ENCODE measurements around the gene PCSK1N. TPM values are rescaled to one million over a fixed set of nuclear protein-coding genes. Genes with fewer than 3 reads are reported as not detected.
"Not testable (repeated sequence)": the region's sequence is repeated elsewhere in the genome, so short reads cannot be mapped to it uniquely, and the experiment has no call there.

The PCSK1N gene
- total RNA-seq, 1 donor from 2014 or later, result 46.9 TPM

DNA sequence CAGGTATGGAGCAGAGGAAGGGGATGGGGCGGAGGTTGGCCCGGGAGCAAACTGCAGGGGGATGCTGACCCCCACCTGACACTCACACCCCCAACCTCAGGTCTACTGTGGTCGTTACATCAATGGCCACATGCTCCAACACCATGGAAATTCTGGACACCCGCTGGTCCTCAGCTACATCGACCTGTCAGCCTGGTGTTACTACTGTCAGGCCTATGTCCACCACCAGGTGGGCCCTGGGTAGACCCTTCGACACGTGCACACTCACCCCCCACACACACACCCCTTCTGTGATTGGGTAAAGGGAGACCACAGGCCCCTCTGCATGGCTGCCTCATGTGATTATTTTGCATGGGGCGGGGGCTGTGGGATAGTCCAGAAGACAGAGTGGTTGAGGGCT, 11.3 kb downstream of the PCSK1N start:
- Mint-ChIP-seq H3K36me3 (peaks cover 26% of the 10 kb centered on the region), H3K27me3 (ENCODE audit: low read depth) (no peaks in the 10 kb centered on the region), H3K4me1 (no peaks in the 10 kb centered on the region), H3K9me3 (peaks cover 10% of the 10 kb centered on the region), H3K4me3 (no peak overlapping the region), H3K27ac (no peak overlapping the region)
- TF ChIP-seq, protein P1, sequence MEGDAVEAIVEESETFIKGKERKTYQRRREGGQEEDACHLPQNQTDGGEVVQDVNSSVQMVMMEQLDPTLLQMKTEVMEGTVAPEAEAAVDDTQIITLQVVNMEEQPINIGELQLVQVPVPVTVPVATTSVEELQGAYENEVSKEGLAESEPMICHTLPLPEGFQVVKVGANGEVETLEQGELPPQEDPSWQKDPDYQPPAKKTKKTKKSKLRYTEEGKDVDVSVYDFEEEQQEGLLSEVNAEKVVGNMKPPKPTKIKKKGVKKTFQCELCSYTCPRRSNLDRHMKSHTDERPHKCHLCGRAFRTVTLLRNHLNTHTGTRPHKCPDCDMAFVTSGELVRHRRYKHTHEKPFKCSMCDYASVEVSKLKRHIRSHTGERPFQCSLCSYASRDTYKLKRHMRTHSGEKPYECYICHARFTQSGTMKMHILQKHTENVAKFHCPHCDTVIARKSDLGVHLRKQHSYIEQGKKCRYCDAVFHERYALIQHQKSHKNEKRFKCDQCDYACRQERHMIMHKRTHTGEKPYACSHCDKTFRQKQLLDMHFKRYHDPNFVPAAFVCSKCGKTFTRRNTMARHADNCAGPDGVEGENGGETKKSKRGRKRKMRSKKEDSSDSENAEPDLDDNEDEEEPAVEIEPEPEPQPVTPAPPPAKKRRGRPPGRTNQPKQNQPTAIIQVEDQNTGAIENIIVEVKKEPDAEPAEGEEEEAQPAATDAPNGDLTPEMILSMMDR (IDR thresholded peaks at IDR 0.05; ENCODE audit: unreplicated experiment), result no peak
- no peak for DNase-seq (ENCODE audit: low spot score in 2 of 2, unreplicated experiment in 2 of 2)

DNA sequence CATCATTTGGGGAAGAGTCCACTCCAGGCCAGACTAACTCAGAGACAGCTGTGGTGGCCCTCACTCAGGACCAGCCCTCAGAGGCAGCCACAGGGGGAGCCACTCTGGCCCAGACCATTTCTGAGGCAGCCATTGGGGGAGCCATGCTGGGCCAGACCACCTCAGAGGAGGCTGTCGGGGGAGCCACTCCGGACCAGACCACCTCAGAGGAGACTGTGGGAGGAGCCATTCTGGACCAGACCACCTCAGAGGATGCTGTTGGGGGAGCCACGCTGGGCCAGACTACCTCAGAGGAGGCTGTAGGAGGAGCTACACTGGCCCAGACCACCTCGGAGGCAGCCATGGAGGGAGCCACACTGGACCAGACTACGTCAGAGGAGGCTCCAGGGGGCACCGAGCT, 12.4 kb downstream of the PCSK1N start:
- Mint-ChIP-seq H3K27ac (no peak overlapping the region), H3K4me1 (no peaks in the 10 kb centered on the region), H3K36me3 (peaks cover 24% of the 10 kb centered on the region), H3K9me3 (peaks cover 4% of the 10 kb centered on the region), H3K4me3 (no peak overlapping the region), H3K27me3 (ENCODE audit: low read depth) (no peaks in the 10 kb centered on the region)
- TF ChIP-seq, protein P1 (IDR thresholded peaks at IDR 0.05; ENCODE audit: unreplicated experiment), result no peak
- DNase-seq (ENCODE audit: low spot score in 2 of 2, unreplicated experiment in 2 of 2), result no peak

DNA sequence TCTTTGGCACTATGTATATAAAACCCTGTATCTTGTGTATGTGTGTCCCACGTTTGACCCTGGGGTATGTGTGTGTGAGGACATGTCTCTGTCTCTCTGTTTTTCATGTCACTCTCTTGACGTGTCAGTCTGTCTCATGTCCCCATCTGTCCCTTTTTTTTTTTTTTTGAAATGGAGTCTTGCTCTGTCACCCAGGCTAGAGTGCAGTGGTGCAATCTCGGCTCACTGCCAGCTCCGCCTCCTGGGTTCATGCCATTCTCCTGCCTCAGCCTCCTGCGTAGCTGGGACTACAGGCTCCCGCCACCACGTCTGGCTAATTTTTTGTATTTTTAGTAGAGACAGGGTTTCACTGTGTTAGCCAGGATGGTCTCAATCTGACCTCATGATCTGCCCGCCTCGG, 16.0 kb downstream of the PCSK1N start:
- H3K9me3 Mint-ChIP-seq; H3K27me3 Mint-ChIP-seq (ENCODE audit: low read depth); H3K36me3 Mint-ChIP-seq; H3K27ac Mint-ChIP-seq; DNase-seq (ENCODE audit: low spot score in 2 of 2, unreplicated experiment in 2 of 2); H3K4me3 Mint-ChIP-seq; H3K4me1 Mint-ChIP-seq: not testable (repeated sequence)

DNA sequence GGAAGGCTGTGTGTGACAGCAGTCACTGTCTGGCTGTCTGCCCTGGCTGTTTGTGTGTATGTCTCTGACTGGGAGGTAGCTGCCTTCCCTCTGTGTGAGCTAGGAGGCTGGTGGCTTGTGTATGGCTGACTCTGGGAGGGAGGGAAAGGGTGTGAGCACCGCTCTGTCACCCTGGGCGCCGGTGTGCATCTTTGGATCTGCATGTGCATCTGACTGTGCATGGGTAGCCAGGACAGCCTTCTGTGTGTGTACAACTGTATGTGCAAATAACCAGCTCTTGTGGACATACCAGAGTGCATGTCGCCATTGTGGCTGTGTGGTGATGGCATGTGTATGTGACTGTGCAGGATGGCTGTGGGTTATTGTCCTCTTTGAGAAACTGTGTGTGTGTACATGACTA, 16.5 kb downstream of the PCSK1N start:
- TF ChIP-seq, protein P1 (IDR thresholded peaks at IDR 0.05; ENCODE audit: unreplicated experiment), result no peak
- H3K9me3 Mint-ChIP-seq, result no peaks in the 10 kb centered on the region
- no peak overlapping the region for H3K4me3 Mint-ChIP-seq

DNA sequence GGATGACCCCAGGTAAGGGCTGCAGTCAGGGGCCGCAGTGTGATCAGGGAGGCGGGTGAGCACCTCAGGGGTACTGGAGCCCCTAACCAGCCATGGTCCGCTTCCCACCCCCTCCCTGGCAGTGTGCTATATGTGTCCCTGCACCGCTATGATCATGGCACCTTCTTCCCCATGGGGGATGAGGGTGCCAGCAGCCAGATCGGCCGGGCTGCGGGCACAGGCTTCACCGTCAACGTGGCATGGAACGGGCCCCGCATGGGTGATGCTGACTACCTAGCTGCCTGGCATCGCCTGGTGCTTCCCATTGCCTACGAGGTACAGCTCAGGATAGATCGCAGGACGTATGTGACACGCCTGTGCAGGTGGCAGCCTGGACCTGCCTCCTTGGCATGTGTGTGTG, 17.3 kb downstream of the PCSK1N start:
- H3K4me1 Mint-ChIP-seq, result no peaks in the 10 kb centered on the region
- H3K27me3 Mint-ChIP-seq (ENCODE audit: low read depth), result no peaks in the 10 kb centered on the region
- no peak for DNase-seq (ENCODE audit: low spot score in 2 of 2, unreplicated experiment in 2 of 2)
- no peak overlapping the region for H3K27ac Mint-ChIP-seq
- H3K9me3 Mint-ChIP-seq, result peaks cover 3% of the 10 kb centered on the region
- peaks cover 10% of the 10 kb centered on the region for H3K36me3 Mint-ChIP-seq
- TF ChIP-seq, protein P1 (IDR thresholded peaks at IDR 0.05; ENCODE audit: unreplicated experiment), result no peak
- no peak overlapping the region for H3K4me3 Mint-ChIP-seq

More for the DNA sequence above, 16.5 kb downstream of the PCSK1N start:
- H3K4me1 Mint-ChIP-seq, result no peaks in the 10 kb centered on the region
- no peak overlapping the region for H3K27ac Mint-ChIP-seq
- no peaks in the 10 kb centered on the region for H3K27me3 Mint-ChIP-seq (ENCODE audit: low read depth)
- DNase-seq (ENCODE audit: low spot score in 2 of 2, unreplicated experiment in 2 of 2), result no peak
- peaks cover 5% of the 10 kb centered on the region for H3K36me3 Mint-ChIP-seq

DNA sequence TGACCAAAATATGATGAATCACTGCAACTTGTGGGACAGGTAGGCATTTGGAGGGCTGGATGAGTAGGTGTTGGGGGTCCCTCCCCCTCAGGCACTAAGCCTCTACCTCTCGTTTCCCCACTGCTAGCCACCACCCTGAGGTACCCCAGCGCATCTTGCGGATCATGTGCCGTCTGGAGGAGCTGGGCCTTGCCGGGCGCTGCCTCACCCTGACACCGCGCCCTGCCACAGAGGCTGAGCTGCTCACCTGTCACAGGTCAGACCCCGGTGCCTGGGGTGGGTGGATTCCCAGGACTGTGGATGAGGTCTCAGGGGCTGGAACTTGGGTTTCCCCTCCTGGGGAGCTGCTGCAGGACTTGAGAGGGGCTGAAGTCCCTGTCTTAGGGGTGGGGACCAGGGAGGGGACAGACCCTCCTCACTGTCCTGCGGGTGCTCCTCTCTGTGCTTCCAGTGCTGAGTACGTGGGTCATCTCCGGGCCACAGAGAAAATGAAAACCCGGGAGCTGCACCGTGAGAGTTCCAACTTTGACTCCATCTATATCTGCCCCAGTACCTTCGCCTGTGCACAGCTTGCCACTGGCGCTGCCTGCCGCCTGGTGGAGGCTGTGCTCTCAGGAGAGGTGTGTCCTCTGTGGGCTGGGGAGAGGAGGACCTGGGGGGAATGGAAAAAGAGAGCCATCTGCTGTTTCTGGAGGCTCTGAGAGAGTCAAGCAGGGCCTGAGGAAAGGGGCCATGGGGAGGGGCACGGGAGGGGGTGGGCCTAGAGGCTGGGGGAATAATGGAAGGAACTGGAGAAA, 19.2 kb downstream of the PCSK1N start:
- Mint-ChIP-seq H3K9me3 (peaks cover 10% of the 10 kb centered on the region), H3K27me3 (ENCODE audit: low read depth) (no peaks in the 10 kb centered on the region), H3K27ac (no peak overlapping the region), H3K4me3 (no peak overlapping the region), H3K4me1 (no peaks in the 10 kb centered on the region), H3K36me3 (peaks cover 12% of the 10 kb centered on the region)
- TF ChIP-seq, protein P1 (IDR thresholded peaks at IDR 0.05; ENCODE audit: unreplicated experiment), result no peak
- no peak for DNase-seq (ENCODE audit: low spot score in 2 of 2, unreplicated experiment in 2 of 2)

Data from mesothelial cell of epicardium (in vitro differentiated cells).